ENCODE measurements around the gene TCERG1L.

- no peak for TF ChIP-seq EZH2phosphoT487 (IDR thresholded peaks at IDR 0.05; ENCODE audit: low read depth, severe bottlenecking, unreplicated experiment)
- TF ChIP-seq EZH2 (IDR thresholded peaks at IDR 0.05; ENCODE audit: borderline replicate concordance): no peak
- no peak for TF ChIP-seq CTCF (IDR thresholded peaks at IDR 0.05; ENCODE audit: poor library complexity)
Measured at GRCh38 chr10:131224106-131224505, 87.4 kb downstream of the TCERG1L start.
